Stimulated activated CD8-positive, alpha-beta memory T cell treated with anti-CD3 and anti-CD28 coated beads, Interleukin-2, amount 100 ng/mL, for 48 hours (primary cell): ENCODE measurements around the gene APOO.

ENCODE experiments used
- DNase-seq, 2 donors: peaks; one replicate each; pipeline ENCODE4 v3.0.0-alpha.2; 2020; ENCODE audit warnings: low read depth in 2 of 2

Gene APOO

DNA sequence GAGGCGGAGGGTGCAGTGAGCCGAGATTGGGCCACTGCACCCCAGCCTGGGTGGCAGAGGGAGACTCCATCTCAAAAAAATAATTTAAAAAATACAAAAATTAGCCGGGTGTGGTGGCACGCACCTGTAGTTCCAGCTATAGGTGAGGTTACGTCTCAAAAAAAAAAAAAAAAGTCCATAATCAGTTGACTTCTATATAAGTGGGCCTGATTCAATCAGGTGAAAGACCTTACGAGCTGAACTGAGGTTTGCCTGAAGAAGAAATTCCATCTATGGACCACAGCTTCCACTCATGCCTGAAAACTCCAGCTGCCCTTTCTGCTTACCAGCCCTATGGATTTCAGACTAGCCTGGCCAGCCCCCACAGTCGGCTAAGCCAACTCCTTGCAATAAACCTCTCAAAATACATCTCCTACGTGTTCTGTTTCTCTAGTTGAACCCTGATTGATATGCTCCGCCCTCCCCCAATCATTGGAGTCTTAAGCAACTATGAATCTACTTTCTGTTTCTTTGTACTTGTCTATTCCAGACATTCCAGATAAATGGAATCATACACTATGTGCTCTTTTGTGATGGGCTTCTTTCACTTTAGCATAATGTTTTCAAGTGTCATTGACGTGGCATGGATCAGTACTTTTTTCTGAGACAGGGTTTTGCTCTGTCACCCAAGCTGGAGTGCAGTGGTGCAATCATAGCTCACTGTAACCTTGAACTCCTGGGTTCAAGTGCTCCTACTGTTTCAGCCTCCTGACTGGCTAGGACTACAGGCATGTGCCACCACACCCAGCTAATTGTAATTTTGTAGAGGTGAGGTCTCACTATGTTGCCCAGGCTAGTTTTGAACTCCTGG is 88.1 kb downstream of the APOO start:
- no peak for DNase-seq

DNA sequence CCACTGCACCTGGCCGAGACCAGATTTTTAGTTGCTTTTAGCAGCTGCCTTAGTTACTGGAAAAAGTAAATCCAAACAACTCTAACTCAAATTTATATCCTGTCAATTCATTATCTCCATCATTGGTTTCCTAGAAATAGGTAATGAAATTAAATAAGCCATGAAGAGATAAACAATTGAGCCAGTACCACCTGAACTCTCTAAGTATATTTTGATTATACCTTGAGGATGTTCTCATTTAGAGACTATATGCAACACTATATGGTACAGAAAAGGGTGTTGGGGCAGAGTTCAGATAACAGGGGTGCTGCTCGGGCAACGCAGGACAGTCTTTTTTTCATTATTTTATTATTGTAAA is 89.8 kb downstream of the APOO start:
- DNase-seq, result no peak

DNA sequence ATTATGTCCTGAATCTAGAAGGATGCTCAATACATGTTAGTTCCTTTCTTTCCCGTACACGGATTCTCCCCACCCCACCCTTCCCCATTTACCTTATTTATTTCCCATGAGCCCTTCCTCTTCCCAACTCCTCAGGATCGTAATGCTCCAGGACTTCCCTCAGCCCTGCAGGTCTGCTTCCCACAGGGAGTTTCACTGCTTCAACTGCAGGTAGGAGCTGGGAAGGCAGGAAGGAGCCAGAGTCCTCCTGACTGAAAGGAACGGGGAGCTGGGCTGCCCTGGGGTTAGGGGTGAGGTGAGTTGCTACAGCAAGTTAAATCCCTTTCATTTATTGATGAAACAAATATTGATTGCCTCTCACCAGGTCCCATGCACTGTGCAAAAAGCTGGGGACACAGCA is 91.6 kb downstream of the APOO start:
- no peak for DNase-seq

DNA sequence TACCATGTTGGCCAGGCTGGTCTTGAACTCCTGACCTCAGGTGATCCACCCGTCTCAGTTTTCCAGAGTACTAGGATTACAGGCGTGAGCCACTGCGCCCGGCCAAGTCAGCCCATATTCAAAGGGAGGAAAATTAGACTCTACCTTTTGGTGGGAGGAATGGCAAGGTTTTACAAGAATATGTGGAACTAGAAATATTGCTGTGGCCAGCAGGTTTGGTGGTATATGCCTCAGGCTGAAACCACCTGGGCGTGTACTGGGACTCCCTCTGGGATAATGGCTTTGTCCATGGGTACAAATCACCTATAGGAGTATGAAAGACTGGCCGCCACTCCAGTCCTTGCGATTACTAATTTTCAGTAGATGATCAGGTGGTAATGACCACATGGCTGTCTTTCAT is 92.4 kb downstream of the APOO start:
- DNase-seq, result no peak

DNA sequence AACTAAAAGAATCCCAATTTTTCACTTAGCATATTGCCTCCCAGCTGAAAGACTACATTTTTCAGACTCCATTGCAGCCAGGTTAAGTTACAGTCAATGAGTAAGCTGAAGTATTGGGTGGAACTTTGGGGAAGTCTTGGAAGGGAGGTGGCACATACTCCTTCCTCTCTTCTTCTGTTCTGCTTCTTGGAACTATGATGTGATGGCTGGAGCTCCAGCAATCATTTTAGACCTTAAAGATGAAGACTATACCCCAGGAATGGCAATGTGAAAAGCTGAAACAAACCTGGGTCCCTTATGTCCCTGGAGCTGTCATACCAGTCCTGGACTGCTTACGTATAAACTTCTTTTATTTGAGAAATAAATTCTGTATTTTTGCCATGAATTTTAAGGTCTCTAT is 93.9 kb downstream of the APOO start:
- DNase-seq, result no peak

DNA sequence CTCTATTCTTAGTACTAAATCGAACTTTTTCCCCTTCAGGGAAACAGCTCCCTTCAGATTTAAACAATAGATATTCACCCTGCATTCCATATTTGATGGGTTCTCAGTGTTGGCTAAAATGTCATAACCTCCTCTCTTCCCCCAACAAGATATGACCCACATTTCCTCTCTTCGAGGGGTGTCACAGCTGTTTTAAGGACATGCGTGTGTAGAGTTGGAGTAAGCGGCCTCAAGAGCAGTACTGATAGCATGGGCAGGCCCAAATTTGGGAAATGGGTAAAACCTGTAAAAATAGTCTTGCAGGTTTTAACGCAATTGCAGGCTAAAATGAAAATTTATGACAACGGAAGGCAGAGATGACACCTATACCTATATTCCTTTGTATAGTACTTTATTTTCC is 96.1 kb downstream of the APOO start:
- DNase-seq, result no peak

DNA sequence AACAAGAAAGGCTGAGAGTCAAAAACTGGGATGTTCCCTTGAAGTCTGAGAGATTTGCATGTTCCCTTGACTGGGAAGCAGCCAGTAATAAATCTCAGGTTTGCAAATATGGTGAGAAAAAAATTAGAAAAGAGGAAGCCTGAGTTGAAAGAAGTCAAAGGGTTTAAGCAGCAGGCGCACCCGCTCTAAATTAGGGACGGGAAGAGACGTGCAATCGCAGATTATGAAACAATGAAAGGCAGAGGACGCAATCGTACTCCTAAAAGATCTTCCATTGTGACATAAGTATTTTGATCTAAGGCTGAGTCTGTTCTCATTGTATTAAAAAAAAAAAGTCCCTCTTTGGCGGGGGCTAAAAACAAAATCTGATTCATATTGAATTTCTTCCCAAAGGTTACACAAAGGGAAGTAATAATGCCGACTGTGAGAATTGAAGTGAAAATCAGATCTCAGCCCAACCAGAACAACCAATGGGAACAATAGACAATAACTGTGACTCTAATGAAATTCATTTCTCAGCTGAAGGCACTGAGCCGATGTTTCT is 96.6 kb downstream of the APOO start:
- no peak for DNase-seq

DNA sequence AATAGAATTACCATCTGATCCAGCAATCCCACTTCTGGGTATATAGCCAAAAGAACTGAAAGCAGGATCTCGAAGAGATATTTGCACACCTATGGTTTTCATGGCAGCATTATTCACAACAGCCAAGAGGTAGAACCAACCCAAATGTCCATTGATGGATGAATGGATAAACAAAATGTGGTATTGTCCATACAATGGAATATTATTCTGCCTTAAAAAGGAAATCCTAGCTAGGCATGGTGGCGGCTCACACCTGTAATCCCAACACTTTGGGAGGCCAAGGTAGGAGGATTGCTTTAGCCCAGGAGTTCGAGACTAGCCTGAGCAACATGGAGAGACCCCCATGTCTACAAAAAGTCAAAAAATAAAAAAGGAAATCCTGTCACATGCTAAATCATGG is 97.5 kb downstream of the APOO start:
- DNase-seq, result no peak

DNA sequence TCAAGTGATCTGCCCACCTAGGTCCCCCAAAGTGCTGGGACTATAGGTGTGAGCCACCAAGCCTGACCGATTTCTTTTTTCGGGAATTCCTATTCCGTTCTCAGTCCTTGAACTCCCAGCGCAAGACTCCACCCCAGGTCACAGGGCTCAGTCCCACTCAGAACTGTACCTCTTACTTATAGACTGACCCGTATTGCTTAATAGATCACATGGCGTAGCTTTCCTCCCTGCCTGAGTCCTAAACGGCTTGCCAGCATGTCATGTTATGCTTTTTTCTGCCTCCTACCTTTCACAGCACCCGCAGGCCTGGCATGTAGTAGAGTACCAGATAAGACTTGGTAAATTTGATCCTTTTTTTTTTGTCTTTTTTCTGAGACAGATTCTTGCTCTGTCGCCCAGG is 102.3 kb downstream of the APOO start:
- no peak for DNase-seq

DNA sequence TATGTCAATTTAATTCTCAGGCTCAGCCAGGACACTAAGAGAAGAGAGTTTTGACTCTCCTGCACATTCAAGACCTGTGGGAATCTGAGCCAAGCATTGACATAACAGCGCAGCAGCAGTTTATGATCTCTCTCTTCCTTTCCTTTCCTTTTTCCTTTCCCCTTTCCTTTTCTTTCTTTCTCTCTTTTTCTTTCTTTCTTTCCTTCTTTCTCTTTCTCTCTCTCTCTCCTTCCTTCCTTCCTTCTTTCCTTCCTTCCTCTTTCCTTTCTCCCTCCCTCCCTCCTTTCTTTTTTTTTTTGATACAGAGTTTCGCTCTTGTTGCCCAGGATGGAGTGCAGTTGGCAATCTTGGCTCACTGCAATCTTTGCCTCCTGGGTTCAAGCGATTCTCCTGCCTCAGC is 103.2 kb downstream of the APOO start:
- no peak for DNase-seq

DNA sequence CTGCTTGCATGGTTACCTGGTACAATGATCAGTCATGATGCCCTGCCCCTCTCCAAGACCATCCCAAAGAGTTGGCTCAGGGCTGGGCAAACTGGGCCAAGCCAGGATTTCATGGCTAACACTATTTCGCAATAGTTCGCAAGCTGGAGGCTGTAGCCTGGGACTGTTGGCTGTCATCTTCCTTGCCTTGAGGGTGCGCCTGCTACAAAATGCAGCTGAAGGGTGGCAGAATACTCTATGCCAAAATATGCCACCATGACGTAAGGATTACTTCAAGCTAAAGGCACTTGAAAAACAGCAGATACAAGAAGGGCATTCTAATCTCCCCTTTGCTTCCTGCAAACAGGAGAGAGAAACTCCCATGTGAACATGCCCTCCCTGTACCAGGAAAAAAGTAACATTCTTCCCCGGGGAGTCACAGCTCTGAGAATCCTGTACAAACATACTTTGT is 103.8 kb downstream of the APOO start:
- DNase-seq, result no peak

DNA sequence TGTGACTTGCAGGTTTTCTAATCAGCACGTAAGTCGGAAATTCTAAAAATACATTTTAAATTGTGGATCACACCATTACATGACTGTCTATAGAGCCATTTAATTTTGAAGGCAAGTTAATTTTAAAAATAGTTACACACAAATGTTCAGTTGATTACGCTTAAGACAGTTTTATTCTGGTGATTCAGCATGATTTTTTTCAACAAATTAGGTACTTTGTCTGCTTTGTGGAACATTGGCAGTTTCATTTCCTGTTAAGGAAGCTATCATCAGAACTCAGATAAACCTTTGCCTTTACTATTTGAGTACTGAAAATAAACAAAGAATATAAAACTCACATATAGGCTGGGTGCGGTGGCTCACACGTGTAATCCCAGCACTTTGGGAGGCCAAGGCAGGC is 105.3 kb downstream of the APOO start:
- DNase-seq, result no peak

DNA sequence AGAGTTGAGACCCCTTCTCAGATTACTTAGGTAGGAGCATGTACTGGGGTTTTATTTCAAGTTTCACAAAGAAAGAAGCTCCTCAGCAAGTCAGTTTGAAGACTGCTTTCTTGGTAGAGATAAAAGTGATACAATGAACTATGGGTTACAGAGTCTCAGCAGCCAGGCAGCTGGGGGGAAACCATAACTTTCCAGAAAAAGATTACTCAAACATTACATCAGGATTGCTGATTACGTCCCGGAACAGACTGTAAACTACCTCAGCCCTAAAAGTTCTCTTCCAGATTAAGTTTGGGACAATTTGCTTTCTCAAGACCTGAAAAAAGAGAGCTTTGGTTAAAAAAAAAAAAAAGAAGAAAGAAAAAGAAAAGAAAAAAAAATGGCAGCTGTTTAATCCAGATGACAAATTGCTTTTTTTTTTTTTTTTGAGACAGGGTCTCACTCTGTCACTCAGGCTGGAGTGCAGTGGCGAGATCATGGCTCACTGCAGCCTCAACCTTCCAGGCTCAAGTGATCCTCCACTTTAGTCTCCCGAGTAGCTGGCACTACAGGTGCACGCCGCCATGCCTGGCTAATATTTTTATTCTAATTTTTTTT is 108.2 kb downstream of the APOO start:
- DNase-seq, result no peak

DNA sequence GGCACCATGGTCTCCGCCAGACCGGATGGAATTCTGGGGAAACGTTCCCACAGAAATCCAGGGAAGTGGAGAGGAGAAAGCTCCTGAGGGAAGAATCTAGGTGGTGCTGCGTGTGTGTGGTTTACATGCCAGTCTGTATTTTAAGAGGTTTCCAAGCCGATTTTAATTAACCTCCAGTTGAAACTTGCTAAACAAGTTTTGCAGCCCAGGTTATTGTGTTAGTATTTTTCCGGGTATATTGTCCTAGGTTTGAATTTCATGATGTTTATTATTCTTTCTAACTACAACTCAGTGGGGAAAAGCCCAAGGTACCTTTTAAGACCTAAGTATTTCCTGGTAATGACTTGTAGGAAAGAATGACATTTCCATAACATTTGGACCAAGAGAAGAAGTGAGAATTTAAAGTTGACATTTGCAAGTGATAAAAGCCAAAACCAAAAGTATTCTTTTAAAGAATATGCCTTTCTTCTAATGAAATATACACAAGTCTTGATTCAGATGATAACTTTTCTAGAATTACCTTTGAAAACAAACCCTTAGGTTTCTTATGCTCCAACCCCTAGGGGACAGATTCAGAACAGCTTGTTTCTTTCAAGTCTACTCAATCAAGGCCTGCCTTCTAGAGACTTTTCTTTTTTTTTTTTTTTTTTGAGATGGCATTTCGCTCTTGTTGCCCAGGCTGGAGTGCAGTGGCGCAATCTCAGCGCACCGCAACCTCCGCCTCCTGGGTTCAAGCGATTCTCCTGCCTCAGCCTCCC is 110.2 kb downstream of the APOO start:
- no peak for DNase-seq

DNA sequence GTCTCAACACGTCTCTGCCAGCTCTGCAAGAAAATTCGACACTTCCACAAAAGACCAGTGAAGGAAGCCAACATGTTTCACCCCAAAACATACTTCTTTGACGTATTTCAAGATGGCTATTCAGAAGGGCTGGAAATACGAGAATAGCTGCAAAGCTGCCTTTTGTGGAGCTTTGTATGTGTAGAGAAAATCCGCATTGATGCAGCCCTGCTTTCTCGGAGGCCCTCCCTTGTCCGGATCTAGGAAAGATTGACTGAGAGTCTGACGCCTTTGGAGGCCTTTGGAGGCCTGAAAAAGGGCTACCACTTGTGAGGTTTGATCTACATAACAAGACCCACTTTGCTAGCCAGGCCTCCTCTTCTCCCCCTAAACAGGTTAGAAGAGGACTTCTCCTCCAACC is 112.5 kb downstream of the APOO start:
- no peak for DNase-seq

DNA sequence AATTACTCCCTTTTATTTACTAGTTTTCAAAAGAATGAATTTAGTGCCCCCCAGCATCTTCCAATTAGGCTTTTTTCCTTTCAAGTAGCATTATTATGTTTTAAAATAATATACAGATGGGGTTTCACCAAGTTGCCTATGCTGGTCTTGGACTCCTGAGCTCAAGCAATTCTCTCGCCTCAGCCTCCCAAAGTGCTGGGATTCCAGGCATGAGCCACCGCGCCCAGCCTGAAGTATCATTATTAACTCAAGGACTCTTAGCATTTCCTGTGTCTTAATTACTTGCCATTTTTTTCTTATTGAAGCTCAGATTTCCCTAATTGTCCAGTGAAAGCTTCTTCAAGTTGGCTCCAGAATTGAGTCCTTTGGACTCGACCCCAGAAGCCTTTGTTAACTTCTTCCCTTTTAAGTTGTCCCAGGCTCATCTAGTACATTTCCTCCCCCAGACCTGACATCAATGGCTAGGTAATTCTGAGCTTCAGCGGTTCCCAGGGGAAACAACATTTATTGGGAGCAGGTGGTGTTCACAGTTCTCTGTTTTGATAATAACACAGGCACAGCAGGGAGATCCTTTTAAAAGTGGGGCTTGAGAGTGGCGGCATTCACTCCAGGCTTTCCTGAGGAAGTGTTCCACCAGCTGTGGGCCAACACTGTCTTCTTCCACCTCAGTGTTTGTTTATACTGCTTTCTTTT is 114.7 kb downstream of the APOO start:
- no peak for DNase-seq

DNA sequence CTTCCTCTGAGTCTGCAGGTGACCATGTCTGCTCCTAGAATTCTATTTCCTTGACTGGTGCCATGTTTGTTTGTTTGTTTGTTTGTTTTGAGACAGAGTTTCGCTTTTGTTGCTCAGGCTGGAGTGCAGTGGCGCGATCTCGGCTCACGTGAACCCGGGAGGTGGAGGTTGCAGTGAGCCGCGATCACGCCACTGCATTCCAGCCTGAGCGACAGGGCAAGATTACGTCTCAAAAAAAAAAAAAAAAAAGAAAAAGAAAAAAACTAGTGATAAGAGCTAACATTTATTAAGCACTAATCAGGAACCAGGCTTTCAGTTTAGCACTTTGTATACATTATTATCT is 117.6 kb downstream of the APOO start:
- DNase-seq, result no peak

DNA sequence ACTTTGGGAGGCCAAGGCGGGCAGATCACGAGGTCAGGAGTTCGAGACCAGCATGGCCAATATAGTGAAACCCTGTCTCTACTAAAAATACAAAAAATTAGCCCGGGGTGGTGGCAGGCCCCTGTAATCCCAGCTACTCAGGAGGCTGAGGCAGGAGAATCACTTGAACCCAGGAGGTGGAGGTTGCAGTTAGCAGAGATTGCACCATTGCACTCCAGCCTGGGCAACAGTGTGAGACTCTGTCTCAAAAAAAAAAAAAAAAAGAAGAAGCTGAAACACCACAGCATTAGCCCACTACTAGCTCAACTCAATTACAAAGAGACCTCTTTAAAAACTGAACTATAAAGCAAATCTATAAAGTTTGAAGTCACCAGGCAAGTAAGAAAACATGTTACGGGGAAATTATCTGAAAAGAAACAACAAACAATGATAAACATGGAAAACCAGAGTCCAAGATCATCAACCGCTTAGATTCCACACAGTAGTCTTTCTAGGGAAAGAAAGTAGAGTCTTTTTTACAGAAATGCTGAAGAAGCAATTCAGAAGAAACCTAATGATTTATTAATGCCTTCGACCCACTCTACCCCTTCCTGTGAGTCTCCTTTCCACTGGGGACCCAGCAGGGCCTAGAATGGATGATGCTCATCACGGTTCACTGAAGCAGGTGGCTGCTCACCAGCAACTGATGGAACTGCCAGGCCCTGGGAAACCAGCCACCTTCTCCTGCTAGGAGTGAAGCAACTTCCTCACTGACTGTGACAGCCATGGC is 118.2 kb downstream of the APOO start:
- no peak for DNase-seq

DNA sequence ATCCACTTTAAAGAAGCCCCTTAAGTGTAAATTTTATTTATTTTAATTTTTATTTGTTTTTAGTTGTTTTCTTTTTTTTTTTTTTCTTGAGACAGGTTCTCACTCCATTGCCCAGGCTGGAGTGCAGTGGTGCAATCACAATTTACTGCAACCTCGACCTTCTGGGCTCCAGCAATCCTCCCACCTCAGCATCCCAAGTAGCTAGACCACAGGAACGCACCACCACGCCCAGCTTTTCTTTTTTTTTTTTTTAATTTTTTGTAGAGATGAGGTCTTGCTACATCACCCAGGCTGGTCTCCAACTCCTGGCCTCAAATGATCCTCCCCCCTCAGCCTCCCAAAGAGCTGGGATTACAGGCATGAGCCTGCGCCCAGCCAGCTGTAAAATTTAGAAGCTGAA is 118.8 kb downstream of the APOO start:
- DNase-seq, result no peak

DNA sequence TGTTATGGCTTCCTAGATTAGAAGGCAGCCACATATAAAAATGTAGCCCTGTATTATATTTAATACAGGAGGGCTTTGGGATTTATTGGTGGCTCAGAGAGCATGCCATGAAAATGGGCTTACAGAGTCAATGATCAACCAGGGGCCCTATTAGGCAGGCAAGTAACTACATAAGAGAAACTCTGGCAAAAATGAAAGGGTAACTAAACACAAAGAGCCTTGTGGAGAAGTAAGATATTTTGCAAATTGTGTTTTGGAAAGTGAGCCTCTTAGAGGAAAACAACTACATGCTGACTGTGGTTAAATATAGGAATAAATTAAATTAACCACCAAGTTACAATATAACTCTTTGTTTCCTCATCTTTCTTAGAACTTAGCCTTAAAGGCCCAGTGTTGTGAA is 119.2 kb downstream of the APOO start:
- DNase-seq, result no peak

DNA sequence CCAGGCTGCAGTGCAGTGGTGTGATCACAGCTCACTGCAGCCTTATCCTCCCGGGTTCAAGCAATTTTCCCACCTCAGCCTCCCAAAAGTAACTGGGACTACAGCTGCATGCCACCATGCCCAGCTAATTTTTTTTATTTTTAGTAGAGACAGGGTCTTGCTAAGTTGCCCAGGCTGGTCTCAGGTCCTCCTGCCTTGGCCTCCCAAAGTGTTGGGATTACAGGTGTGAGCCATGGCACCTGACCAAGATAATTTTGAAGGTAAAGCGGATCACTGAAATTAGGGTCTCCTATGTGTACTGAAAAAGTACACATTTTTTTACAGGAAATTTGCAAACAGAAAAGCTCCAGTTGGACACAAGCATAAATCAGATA is 120.0 kb downstream of the APOO start:
- DNase-seq, result no peak
